ENCODE data around the gene PHOSPHO1. TPM values are rescaled to one million over a fixed set of nuclear protein-coding genes. Genes with fewer than 3 reads are reported as not detected.

PHOSPHO1 gene
- total RNA-seq, 1 experiment from 2014 or later, result 0.48 TPM

DNA sequence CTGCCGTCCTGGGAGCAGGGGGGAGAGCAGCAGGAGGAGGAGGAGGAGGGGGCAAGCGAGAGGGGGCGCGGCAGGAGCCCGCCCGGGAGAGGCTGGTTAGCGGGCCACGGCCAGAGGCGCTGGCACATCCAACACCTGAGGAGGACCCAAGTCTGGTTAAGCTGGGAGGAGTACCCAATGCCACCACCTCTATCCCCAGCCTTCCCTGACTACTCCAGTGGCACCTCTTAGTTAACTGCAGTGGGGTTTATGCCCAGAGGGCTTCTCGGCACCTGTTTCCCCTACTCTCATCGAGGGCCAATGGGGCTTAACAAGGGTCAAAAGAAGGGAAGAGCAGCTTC, 5.6 kb downstream of the PHOSPHO1 start:
- Mint-ChIP-seq H3K4me1 (ENCODE audit: low read depth, unreplicated experiment) (peaks cover 25% of the 10 kb centered on the region), H3K36me3 (ENCODE audit: insufficient read depth, unreplicated experiment) (peaks cover 11% of the 10 kb centered on the region), H3K27ac (ENCODE audit: unreplicated experiment) (no peak overlapping the region), H3K4me3 (ENCODE audit: unreplicated experiment) (peak overlapping the region; percentile 86), H3K9me3 (ENCODE audit: unreplicated experiment) (no peaks in the 10 kb centered on the region), H3K27me3 (ENCODE audit: insufficient read depth, unreplicated experiment) (peaks cover 23% of the 10 kb centered on the region)
- BruUV-seq (replicated peaks), result no TSS peak
- intact Hi-C loops (cut with micrococcal nuclease; ENCODE audit: unreplicated experiment), result loop anchor here (5.0 to 10.0 kb wide), 2 partner anchors 93 to 270 kb away; partner anchors contain the start of gene B4GALNT2
- no peak for DNase-seq
- TF ChIP-seq, protein P1, sequence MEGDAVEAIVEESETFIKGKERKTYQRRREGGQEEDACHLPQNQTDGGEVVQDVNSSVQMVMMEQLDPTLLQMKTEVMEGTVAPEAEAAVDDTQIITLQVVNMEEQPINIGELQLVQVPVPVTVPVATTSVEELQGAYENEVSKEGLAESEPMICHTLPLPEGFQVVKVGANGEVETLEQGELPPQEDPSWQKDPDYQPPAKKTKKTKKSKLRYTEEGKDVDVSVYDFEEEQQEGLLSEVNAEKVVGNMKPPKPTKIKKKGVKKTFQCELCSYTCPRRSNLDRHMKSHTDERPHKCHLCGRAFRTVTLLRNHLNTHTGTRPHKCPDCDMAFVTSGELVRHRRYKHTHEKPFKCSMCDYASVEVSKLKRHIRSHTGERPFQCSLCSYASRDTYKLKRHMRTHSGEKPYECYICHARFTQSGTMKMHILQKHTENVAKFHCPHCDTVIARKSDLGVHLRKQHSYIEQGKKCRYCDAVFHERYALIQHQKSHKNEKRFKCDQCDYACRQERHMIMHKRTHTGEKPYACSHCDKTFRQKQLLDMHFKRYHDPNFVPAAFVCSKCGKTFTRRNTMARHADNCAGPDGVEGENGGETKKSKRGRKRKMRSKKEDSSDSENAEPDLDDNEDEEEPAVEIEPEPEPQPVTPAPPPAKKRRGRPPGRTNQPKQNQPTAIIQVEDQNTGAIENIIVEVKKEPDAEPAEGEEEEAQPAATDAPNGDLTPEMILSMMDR (IDR thresholded peaks at IDR 0.05; ENCODE audit: insufficient read depth in 1 of 2, low read depth in 1 of 2, low read length in 1 of 2, severe bottlenecking in 1 of 2, unreplicated experiment in 1 of 2), result no peak
- Histone ChIP-seq H3K4me3 (ENCODE audit: low read depth, low read length) (peak overlapping the region; percentile 42), H3K9me3 (no peaks in the 10 kb centered on the region), H3K36me3 (ENCODE audit: control insufficient read depth, insufficient read depth, low read length) (no peaks in the 10 kb centered on the region), H3K4me1 (peaks cover 25% of the 10 kb centered on the region), H3K27me3 (replicated peaks; ENCODE audit: control insufficient read depth, insufficient read depth, low read length) (peaks cover 9% of the 10 kb centered on the region)
- CTCF ChIA-PET, result interaction anchor here (0.6 to 1.1 kb wide), 4 partner anchors 12 to 99 kb away, joined by 3 to 4 read pairs (median 4); no protein-coding TSS in a partner anchor
- POLR2A ChIA-PET, result no interaction called here

DNA sequence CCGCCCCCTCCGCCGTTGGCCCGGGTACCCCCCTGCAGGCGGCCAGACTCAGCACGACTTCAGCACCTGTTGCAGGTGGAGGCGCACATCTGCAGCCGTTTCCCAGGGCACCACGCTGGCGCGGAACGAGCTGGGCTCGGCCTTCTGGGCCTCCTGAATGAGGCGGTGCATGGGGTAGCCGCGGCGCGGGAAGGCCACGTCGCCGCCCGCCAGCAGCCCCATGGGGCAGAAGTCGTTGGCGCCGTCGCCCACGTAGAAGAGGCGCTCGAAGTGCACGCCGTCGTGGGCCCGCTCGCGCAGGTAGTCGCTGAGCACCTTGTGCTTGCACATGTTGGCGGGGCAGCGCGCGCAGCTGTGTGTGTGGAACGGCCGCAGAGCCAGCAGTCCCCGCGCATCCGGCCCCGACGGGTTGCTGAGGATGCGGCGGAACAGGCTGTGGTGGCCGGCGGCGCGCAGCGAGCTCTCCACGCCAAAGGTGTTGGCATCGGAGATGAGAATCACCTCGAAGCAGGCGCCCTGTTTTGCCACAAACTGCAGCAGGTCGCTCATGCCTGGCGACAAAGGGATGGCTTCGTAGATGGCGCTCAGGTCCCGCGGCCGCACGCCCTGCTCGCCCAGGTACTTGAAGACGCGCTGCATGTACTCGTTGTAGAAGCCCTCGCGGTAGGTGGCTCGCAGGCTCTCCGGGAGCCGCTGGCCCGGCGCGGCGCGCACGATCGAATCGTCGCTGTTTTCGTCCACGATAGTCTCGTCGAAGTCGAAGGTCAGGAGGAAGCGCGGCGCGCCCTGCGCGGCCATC, 6.2 kb downstream of the PHOSPHO1 start:
- BruUV-seq (replicated peaks), result no TSS peak
- CTCF ChIA-PET, result interaction anchor here (0.6 to 1.2 kb wide), 15 partner anchors 11 to 1124 kb away, joined by 3 to 8 read pairs (median 3); no protein-coding TSS in a partner anchor
- Histone ChIP-seq H3K4me1 (peaks cover 25% of the 10 kb centered on the region), H3K9me3 (no peaks in the 10 kb centered on the region), H3K27me3 (replicated peaks; ENCODE audit: control insufficient read depth, insufficient read depth, low read length) (peaks cover 9% of the 10 kb centered on the region), H3K4me3 (ENCODE audit: low read depth, low read length) (peak overlapping the region; percentile 42), H3K36me3 (ENCODE audit: control insufficient read depth, insufficient read depth, low read length) (no peaks in the 10 kb centered on the region)
- TF ChIP-seq, protein P1 (IDR thresholded peaks at IDR 0.05; ENCODE audit: insufficient read depth in 1 of 2, low read depth in 1 of 2, low read length in 1 of 2, severe bottlenecking in 1 of 2, unreplicated experiment in 1 of 2), result peak in 1 of 2 experiments; percentile 2
- intact Hi-C loops (cut with micrococcal nuclease; ENCODE audit: unreplicated experiment), result loop anchor here (10.0 kb wide), 1 partner anchor 270 kb away; no protein-coding TSS in a partner anchor
- Mint-ChIP-seq H3K27ac (ENCODE audit: unreplicated experiment) (no peak overlapping the region), H3K4me1 (ENCODE audit: low read depth, unreplicated experiment) (peaks cover 25% of the 10 kb centered on the region), H3K9me3 (ENCODE audit: unreplicated experiment) (no peaks in the 10 kb centered on the region), H3K27me3 (ENCODE audit: insufficient read depth, unreplicated experiment) (peaks cover 20% of the 10 kb centered on the region), H3K36me3 (ENCODE audit: insufficient read depth, unreplicated experiment) (peaks cover 9% of the 10 kb centered on the region), H3K4me3 (ENCODE audit: unreplicated experiment) (peak overlapping the region; percentile 86)
- POLR2A ChIA-PET, result interaction anchor here (0.6 kb wide), 1 partner anchor 205 kb away, joined by 3 read pairs; no protein-coding TSS in a partner anchor
- peak; percentile 81 to 86 for DNase-seq

DNA sequence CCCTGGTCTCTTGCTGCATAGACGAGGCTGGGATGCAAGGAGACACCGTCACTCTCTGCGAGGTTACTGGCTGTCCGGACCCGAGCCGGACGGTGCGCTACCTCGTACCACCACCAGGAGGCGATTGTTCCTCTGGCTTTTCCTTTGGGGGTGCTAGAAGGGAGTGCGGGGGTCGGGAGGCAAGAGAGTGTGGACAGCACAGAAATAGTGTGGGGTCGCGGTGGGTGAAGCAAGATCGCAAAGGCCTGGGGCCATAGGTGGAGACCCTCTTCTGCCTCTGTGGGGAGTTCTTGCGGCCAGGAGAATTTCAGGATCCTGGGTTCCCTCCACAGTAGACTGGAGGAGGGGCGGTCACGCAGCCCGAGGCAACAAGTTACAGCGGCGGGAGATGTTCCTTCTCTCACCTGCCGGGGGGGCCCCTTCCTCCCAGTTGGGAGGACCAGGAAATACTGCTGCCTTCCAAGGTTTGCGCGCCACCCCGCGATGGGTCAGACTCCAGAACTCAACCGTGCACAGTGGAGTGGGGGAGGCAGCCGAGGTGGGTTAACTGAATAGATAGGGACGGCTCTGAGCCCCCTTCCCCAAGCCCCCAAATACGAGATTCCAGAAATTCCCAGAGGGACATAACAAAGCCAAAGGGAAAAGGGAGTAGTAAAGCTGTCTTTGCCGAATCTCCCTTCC, 6.9 kb downstream of the PHOSPHO1 start:
- no peaks in the 10 kb centered on the region for H3K9me3 ChIP-seq
- ChIA-PET POLR2A (interaction anchor here (0.6 kb wide), 1 partner anchor 204 kb away, joined by 3 read pairs; no protein-coding TSS in a partner anchor), CTCF (interaction anchor here (0.6 to 1.2 kb wide), 13 partner anchors 11 to 1123 kb away, joined by 3 to 8 read pairs (median 3); no protein-coding TSS in a partner anchor)
- intact Hi-C loops (cut with micrococcal nuclease; ENCODE audit: unreplicated experiment), result loop anchor here (1.0 to 10.0 kb wide), 4 partner anchors 31 to 269 kb away; no protein-coding TSS in a partner anchor
- Mint-ChIP-seq H3K36me3 (ENCODE audit: insufficient read depth, unreplicated experiment) (peaks cover 4% of the 10 kb centered on the region), H3K4me3 (ENCODE audit: unreplicated experiment) (peak overlapping the region; percentile 86), H3K27me3 (ENCODE audit: insufficient read depth, unreplicated experiment) (peaks cover 19% of the 10 kb centered on the region), H3K4me1 (ENCODE audit: low read depth, unreplicated experiment) (peaks cover 21% of the 10 kb centered on the region), H3K27ac (ENCODE audit: unreplicated experiment) (no peak overlapping the region), H3K9me3 (ENCODE audit: unreplicated experiment) (no peaks in the 10 kb centered on the region)
- DNase-seq, result peak; percentile 94
- BruUV-seq (replicated peaks), result no TSS peak
- H3K27me3 ChIP-seq (replicated peaks; ENCODE audit: control insufficient read depth, insufficient read depth, low read length), result peaks cover 9% of the 10 kb centered on the region
- TF ChIP-seq, protein P1 (IDR thresholded peaks at IDR 0.05; ENCODE audit: insufficient read depth in 1 of 2, low read depth in 1 of 2, low read length in 1 of 2, severe bottlenecking in 1 of 2, unreplicated experiment in 1 of 2), result peak; percentile 98 to 100
- no peaks in the 10 kb centered on the region for H3K36me3 ChIP-seq (ENCODE audit: control insufficient read depth, insufficient read depth, low read length)
- peaks cover 25% of the 10 kb centered on the region for H3K4me1 ChIP-seq
- peak overlapping the region; percentile 42 for H3K4me3 ChIP-seq (ENCODE audit: low read depth, low read length)
